HG03520 (cell line): Measurements from ENCODE around the gene USP35.

Experiments
- ATAC-seq: cut with Tn5 transposase; IDR thresholded peaks from one replicate; pipeline ENCODE4 v1.9.1; 2021; ENCODE audit warnings: mild to moderate bottlenecking, moderate library complexity; ENCODE audit not compliant: unreplicated experiment

Gene USP35

GRCh38 chr11:78195917-78196560 is 7.3 kb downstream of the USP35 start:
- no peak for ATAC-seq

GRCh38 chr11:78196661-78197091 is 8.0 kb downstream of the USP35 start:
- ATAC-seq: no peak

GRCh38 chr11:78197816-78198215 is 9.1 kb downstream of the USP35 start:
- ATAC-seq: no peak

- ATAC-seq: no peak
Observed at GRCh38 chr11:78199015-78199652, 10.4 kb downstream of the USP35 start.

- ATAC-seq: no peak
Observed at GRCh38 chr11:78199653-78200015, 10.9 kb downstream of the USP35 start.

GRCh38 chr11:78200061-78200460 is 11.3 kb downstream of the USP35 start:
- ATAC-seq: no peak

GRCh38 chr11:78200553-78200952 is 11.8 kb downstream of the USP35 start:
- no peak for ATAC-seq

- no peak for ATAC-seq
Observed at GRCh38 chr11:78201096-78201818, 12.5 kb downstream of the USP35 start.

- no peak for ATAC-seq
Observed at GRCh38 chr11:78202733-78203167, 14.0 kb downstream of the USP35 start.

GRCh38 chr11:78203184-78203583 is 14.5 kb downstream of the USP35 start:
- ATAC-seq: no peak

GRCh38 chr11:78205256-78205655 is 16.5 kb downstream of the USP35 start:
- no peak for ATAC-seq

- ATAC-seq: no peak
Observed at GRCh38 chr11:78205691-78206090, 17.0 kb downstream of the USP35 start.

GRCh38 chr11:78207532-78208256 is 19.0 kb downstream of the USP35 start:
- ATAC-seq: no peak

GRCh38 chr11:78208257-78209165 is 19.8 kb downstream of the USP35 start:
- ATAC-seq: no peak

GRCh38 chr11:78209478-78209877 is 20.8 kb downstream of the USP35 start:
- ATAC-seq: no peak

GRCh38 chr11:78210000-78210608 is 21.4 kb downstream of the USP35 start:
- ATAC-seq: no peak

GRCh38 chr11:78211565-78211964 is 22.8 kb downstream of the USP35 start:
- ATAC-seq: no peak

GRCh38 chr11:78212586-78213371 is 24.1 kb downstream of the USP35 start:
- no peak for ATAC-seq
